ENCODE data around the gene ZDHHC7. TPM values are rescaled to one million over a fixed set of nuclear protein-coding genes. Genes with fewer than 3 reads are reported as not detected.

ZDHHC7 gene
- total and polyA plus RNA-seq, 5 experiments from 2014 or later: 28.8 to 45.3 (median 32.5) TPM

GRCh38 chr16:84985079-84986065, 26.0 kb downstream of the ZDHHC7 start:
- no peaks in the 10 kb centered on the region for H3K9me3 Mint-ChIP-seq
- peaks cover 14 to 40% (median 19%) of the 10 kb centered on the region in 4 donors for H3K4me1 Mint-ChIP-seq
- DNase-seq: no peak
- H3K4me3 Mint-ChIP-seq: no peak overlapping the region
- no peak for ATAC-seq
- no peaks in the 10 kb centered on the region for H3K27me3 Mint-ChIP-seq
- POLR2A ChIA-PET: interaction anchor here (0.6 kb wide), 1 partner anchor 13 kb away, joined by 5 read pairs; no protein-coding TSS in a partner anchor
- peaks cover 5 to 91% (median 12%) of the 10 kb centered on the region in 3 donors for H3K36me3 Mint-ChIP-seq
- peak overlapping the region in 5 of 10 donors; percentile 10 to 87 (median 25) for H3K27ac Mint-ChIP-seq

- H3K27ac Mint-ChIP-seq: peak overlapping the region in 8 of 10 donors; percentile 19 to 84 (median 60)
- ATAC-seq: peak in 1 of 2 donors; percentile 42
- peak in 3 of 10 donors; percentile 6 to 15 (median 14) for DNase-seq
- H3K4me3 Mint-ChIP-seq: peak overlapping the region in 1 of 10 donors; percentile 12
- no peaks in the 10 kb centered on the region for H3K9me3 Mint-ChIP-seq
- POLR2A ChIA-PET: interaction anchor here (0.5 kb wide), 1 partner anchor 30 kb away, joined by 3 read pairs; no protein-coding TSS in a partner anchor
- H3K4me1 Mint-ChIP-seq: peaks cover 15 to 33% (median 19%) of the 10 kb centered on the region in 4 donors
- peaks cover 5 to 89% (median 13%) of the 10 kb centered on the region in 3 donors for H3K36me3 Mint-ChIP-seq
- no peaks in the 10 kb centered on the region for H3K27me3 Mint-ChIP-seq
These were observed 28.9 kb downstream of the ZDHHC7 start for GRCh38 chr16:84982434-84982833.

GRCh38 chr16:84979516-84979915, 31.8 kb downstream of the ZDHHC7 start:
- ATAC-seq (no peak), DNase-seq (no peak)
- H3K36me3 Mint-ChIP-seq: peaks cover 10 to 92% (median 21%) of the 10 kb centered on the region in 3 donors
- H3K27ac Mint-ChIP-seq: peak overlapping the region in 3 of 10 donors; percentile 15 to 44 (median 25)
- no peaks in the 10 kb centered on the region for H3K9me3 Mint-ChIP-seq
- POLR2A ChIA-PET: no interaction called here
- H3K4me3 Mint-ChIP-seq: no peak overlapping the region
- H3K4me1 Mint-ChIP-seq: peaks cover 6 to 10% (median 7%) of the 10 kb centered on the region in 4 donors
- no peaks in the 10 kb centered on the region for H3K27me3 Mint-ChIP-seq

- H3K4me3 Mint-ChIP-seq: no peak overlapping the region
- ATAC-seq (no peak), DNase-seq (no peak)
- no peaks in the 10 kb centered on the region for H3K9me3 Mint-ChIP-seq
- H3K36me3 Mint-ChIP-seq: peaks cover 10 to 79% (median 21%) of the 10 kb centered on the region in 3 donors
- POLR2A ChIA-PET: no interaction called here
- peaks cover 0 to 2% (median 0%) of the 10 kb centered on the region in 4 donors for H3K4me1 Mint-ChIP-seq
- H3K27ac Mint-ChIP-seq: peak overlapping the region in 4 of 10 donors; percentile 1 to 84 (median 51)
- no peaks in the 10 kb centered on the region for H3K27me3 Mint-ChIP-seq
These were observed 34.5 kb downstream of the ZDHHC7 start for GRCh38 chr16:84976644-84977400.

GRCh38 chr16:84975522-84975921, 35.8 kb downstream of the ZDHHC7 start:
- Mint-ChIP-seq H3K9me3 (no peaks in the 10 kb centered on the region), H3K4me3 (peak overlapping the region in 1 of 10 donors; percentile 28), H3K27me3 (no peaks in the 10 kb centered on the region), H3K4me1 (peaks cover 2 to 4% (median 2%) of the 10 kb centered on the region in 4 donors), H3K27ac (peak overlapping the region in 3 of 10 donors; percentile 45 to 76 (median 67)), H3K36me3 (peaks cover 6 to 66% (median 14%) of the 10 kb centered on the region in 3 donors)
- POLR2A ChIA-PET: no interaction called here
- ATAC-seq (no peak), DNase-seq (peak in 1 of 10 donors; percentile 14)

GRCh38 chr16:84975066-84975465, 36.3 kb downstream of the ZDHHC7 start:
- POLR2A ChIA-PET: no interaction called here
- Mint-ChIP-seq H3K9me3 (no peaks in the 10 kb centered on the region), H3K27me3 (no peaks in the 10 kb centered on the region), H3K4me1 (peaks cover 6% of the 10 kb centered on the region in 4 donors), H3K27ac (no peak overlapping the region), H3K36me3 (peaks cover 5 to 62% (median 14%) of the 10 kb centered on the region in 3 donors), H3K4me3 (no peak overlapping the region)
- DNase-seq (no peak), ATAC-seq (no peak)

GRCh38 chr16:84973776-84974523, 37.4 kb downstream of the ZDHHC7 start:
- POLR2A ChIA-PET: no interaction called here
- Mint-ChIP-seq H3K4me3 (no peak overlapping the region), H3K9me3 (no peaks in the 10 kb centered on the region), H3K36me3 (peaks cover 5 to 51% (median 14%) of the 10 kb centered on the region in 3 donors), H3K27me3 (no peaks in the 10 kb centered on the region), H3K27ac (peak overlapping the region in 1 of 10 donors; percentile 44), H3K4me1 (peaks cover 4 to 6% (median 6%) of the 10 kb centered on the region in 4 donors)
- DNase-seq (no peak), ATAC-seq (no peak)

GRCh38 chr16:84973236-84973635, 38.1 kb downstream of the ZDHHC7 start:
- ATAC-seq (no peak), DNase-seq (no peak)
- peaks cover 0 to 3% (median 0%) of the 10 kb centered on the region in 5 donors for H3K27me3 Mint-ChIP-seq
- peaks cover 5 to 45% (median 12%) of the 10 kb centered on the region in 3 donors for H3K36me3 Mint-ChIP-seq
- H3K4me3 Mint-ChIP-seq: no peak overlapping the region
- H3K4me1 Mint-ChIP-seq: peaks cover 4 to 6% (median 6%) of the 10 kb centered on the region in 4 donors
- H3K9me3 Mint-ChIP-seq: no peaks in the 10 kb centered on the region
- POLR2A ChIA-PET: interaction anchor here (0.7 kb wide), 2 partner anchors 13 to 118 kb away, joined by 3 to 5 read pairs; no protein-coding TSS in a partner anchor
- peak overlapping the region in 2 of 10 donors; percentile 57 to 65 for H3K27ac Mint-ChIP-seq

GRCh38 chr16:84970447-84971127, 40.7 kb downstream of the ZDHHC7 start:
- peak; percentile 61 to 84 (median 76) for DNase-seq
- Mint-ChIP-seq H3K36me3 (peaks cover 0 to 18% (median 0%) of the 10 kb centered on the region in 3 donors), H3K27ac (peak overlapping the region in 6 of 10 donors; percentile 27 to 79 (median 52)), H3K9me3 (no peaks in the 10 kb centered on the region), H3K27me3 (peaks cover 0 to 3% (median 0%) of the 10 kb centered on the region in 5 donors), H3K4me1 (peaks cover 6% of the 10 kb centered on the region in 4 donors), H3K4me3 (no peak overlapping the region)
- POLR2A ChIA-PET: interaction anchor here (2.5 kb wide), 1 partner anchor 57 kb away, joined by 7 read pairs; the partner anchor contains the start of gene KIAA0513
- ATAC-seq: peak; percentile 97 to 99

GRCh38 chr16:84967828-84968227, 43.5 kb downstream of the ZDHHC7 start:
- Mint-ChIP-seq H3K4me3 (no peak overlapping the region), H3K9me3 (no peaks in the 10 kb centered on the region), H3K27me3 (peaks cover 0 to 3% (median 0%) of the 10 kb centered on the region in 5 donors), H3K36me3 (no peaks in the 10 kb centered on the region), H3K27ac (no peak overlapping the region), H3K4me1 (peaks cover 6% of the 10 kb centered on the region in 4 donors)
- ATAC-seq (no peak), DNase-seq (no peak)
- POLR2A ChIA-PET: interaction anchor here (0.6 kb wide), 1 partner anchor 367 kb away, joined by 3 read pairs; no protein-coding TSS in a partner anchor
